GM18508 (cell line): ENCODE data around the gene FGF7.
"Not testable (repeated sequence)": the region's sequence is repeated elsewhere in the genome, so short reads cannot be mapped to it uniquely, and the experiment has no call there.

ENCODE experiments used
- ATAC-seq: cut with Tn5 transposase; IDR thresholded peaks from one replicate; pipeline ENCODE4 v1.9.1; 2021; ENCODE audit warnings: moderate number of reproducible peaks; ENCODE audit not compliant: insufficient read depth, unreplicated experiment

FGF7 gene

GRCh38 chr15:49436751-49437150, 13.7 kb downstream of the FGF7 start:
- no peak for ATAC-seq

GRCh38 chr15:49438962-49439631, 16.1 kb downstream of the FGF7 start:
- ATAC-seq: peak; percentile 77

GRCh38 chr15:49439678-49440395, 16.8 kb downstream of the FGF7 start:
- ATAC-seq: no peak

GRCh38 chr15:49441356-49441755, 18.3 kb downstream of the FGF7 start:
- ATAC-seq: no peak

GRCh38 chr15:49441816-49442215, 18.8 kb downstream of the FGF7 start:
- no peak for ATAC-seq

- no peak for ATAC-seq
Observed at GRCh38 chr15:49452595-49452994, 29.6 kb downstream of the FGF7 start.

GRCh38 chr15:49456166-49456565, 33.1 kb downstream of the FGF7 start:
- ATAC-seq: no peak

GRCh38 chr15:49458145-49458544, 35.1 kb downstream of the FGF7 start:
- no peak for ATAC-seq

DNA sequence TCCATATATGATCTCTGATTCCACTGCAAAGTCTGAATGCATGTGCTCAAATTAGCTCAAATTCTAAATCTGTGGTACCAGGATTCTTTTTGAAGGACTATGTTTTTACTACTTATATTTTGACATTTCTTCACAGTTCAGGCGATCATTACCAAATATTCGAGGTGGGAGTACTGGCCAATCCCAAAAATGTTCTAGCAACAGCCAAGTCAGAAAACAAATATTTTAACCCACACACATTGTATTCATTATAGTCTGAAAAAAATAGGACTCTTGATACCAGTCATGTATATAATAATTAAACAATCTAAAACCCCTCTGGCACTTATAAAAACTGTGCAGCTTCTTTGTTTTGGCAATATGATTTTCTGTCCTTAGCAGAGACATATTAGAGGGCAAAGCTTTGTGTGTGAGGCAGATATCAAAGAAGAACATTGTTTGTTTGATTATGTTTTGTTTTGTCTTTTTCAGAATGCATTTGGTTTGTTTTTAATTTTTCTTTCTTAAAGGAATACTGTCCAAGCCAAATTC, 37.4 kb downstream of the FGF7 start:
- ATAC-seq: no peak

DNA sequence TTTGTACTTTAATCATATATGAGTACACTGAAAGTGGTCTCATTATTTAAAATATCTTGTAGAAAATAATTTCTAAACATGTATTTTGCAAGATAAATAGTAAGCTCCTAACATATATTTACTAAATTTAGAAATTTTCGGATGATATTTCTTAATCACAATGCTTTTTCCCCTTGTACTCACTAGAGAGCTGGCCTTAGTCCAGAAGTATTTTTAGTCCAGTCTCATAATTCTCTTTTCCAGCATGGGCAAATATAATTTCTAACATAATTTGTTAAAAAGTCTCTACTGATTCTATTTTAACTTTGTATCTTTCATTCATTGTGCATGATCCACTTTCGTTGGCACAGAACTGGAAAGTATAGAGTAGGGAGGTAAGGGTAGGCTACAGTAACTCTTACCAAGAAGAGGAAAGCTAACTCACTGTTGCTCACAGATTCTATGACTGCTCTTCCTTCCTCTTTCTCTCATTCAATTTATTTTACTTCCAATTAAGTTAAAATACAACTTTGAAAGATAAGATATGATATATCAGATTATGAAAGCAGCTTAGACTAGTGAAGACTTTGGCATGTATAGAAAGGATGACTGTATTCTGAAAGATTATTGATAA, 39.3 kb downstream of the FGF7 start:
- no peak for ATAC-seq

GRCh38 chr15:49464522-49464921, 41.5 kb downstream of the FGF7 start:
- no peak for ATAC-seq

DNA sequence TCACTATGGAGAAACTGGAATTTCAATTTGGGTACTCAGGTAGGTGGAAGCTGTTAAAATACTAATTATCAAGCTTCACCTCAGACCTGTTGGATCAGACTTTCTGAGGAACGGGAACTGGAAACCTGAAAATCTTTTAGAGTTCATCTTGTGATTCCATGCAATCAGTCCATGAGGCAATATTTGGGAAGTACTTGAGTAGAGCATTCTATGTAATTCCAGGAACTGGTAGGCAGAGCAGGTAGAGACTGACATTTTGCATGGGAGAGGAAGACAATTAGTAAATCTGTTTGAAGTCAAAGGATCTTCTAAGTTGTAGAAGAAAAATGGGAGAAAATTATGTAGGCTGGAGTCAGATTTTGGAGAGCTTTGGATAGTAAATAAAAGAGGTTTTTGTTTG, 43.1 kb downstream of the FGF7 start:
- ATAC-seq: no peak

DNA sequence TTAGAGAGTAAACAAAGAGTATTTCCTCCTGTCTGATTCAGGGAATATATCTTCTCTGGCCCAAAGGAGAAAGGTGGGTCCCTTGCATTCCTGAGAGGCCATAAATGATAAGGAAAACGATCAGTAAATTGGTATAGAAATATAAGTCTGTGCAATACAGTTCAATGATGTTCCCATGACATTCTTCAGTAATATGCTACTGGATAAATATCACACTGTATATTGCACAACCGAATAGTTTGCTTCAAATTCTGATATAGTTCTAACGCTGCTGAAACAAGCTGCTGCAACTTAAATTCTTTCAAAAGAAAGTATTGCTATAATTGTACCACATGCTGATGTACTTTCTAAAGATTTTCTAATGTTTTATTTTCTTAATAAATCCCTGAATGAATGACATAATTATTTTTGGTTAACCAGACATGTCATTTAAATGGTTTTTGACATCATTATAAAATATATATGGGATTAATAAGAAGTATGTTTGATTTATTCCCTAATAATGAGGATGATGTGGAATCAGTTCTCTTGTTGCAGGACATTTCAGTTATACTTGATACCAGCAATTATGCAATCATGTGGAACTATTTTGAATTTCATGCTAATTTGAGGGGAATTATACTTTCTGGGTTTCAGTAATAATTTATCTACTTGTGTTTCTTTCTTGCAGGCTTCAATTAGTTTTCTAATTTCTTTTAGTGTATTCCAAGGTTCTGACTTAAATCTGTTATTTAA, 44.9 kb downstream of the FGF7 start:
- ATAC-seq: no peak

GRCh38 chr15:49468481-49468839, 45.4 kb downstream of the FGF7 start:
- ATAC-seq: no peak

DNA sequence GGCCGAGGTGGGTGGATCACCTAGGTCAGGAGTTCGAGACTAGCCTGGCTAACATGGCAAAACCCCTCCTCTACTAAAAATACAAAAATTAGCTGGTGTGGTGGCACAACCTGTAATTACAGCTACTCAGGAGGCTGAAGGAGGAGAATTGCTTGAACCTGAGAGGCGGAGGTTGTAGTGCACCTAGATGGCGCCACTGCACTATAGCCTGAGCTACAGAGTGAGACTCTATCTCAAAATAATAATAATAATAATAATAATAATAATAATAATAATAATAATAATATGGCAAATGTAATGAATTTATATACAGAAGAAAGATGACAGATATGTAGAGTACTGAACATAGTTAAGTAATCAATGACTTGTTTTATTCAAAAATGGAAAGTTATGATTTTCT, 48.2 kb downstream of the FGF7 start:
- not testable (repeated sequence) for ATAC-seq

- peak; percentile 66 for ATAC-seq
Observed at GRCh38 chr15:49471733-49472132, 48.7 kb downstream of the FGF7 start.

DNA sequence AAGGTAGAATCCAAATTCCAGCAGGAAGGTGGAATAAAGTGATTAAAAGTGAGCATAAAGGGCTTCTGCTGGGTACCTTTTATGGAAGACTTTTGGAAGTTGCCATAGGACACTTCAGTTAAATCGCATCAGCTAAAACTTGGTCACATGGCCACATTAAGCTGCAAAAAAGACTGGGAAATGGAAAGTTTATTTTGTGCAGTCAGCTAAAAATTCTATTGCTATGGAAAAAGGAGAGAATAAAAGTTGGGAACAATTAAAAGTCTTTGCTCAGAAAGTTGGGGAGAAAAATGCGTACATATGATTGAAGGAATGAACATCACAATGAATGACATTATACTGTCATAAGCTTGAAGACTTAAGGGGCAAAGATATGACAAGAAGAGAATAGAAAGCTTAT, 49.3 kb downstream of the FGF7 start:
- no peak for ATAC-seq

- ATAC-seq: no peak
Observed at GRCh38 chr15:49473031-49473430, 50.0 kb downstream of the FGF7 start.

GRCh38 chr15:49478021-49478420, 55.0 kb downstream of the FGF7 start:
- not testable (repeated sequence) for ATAC-seq

- ATAC-seq: not testable (repeated sequence)
Observed at GRCh38 chr15:49478982-49479381, 55.9 kb downstream of the FGF7 start.

GRCh38 chr15:49485401-49485800, 62.4 kb downstream of the FGF7 start:
- not testable (repeated sequence) for ATAC-seq
